CD14-positive monocyte (primary cell): ENCODE measurements around the gene FBXL16. TPM values are rescaled to one million over a fixed set of nuclear protein-coding genes. Genes with fewer than 3 reads are reported as not detected.

Source experiments
- DNase-seq, 3 donors: peaks; one replicate each; pipeline ENCODE4 v3.0.0-alpha.2; 2011 to 2022
- H2AFZ ChIP-seq: 2 replicates; pipeline ENCODE4 v1.6.0; 2012; ENCODE audit warnings: mild to moderate bottlenecking, low read depth, low read length, inconsistent platforms; ENCODE audit not compliant: insufficient read depth, poor library complexity, severe bottlenecking
- H3K27ac ChIP-seq, 2 donors: 1 replicate in 1 of 2; 2 replicates in 1 of 2; pipeline ENCODE4 v1.5.1; 2012 to 2013; ENCODE audit warnings: low read length in 2 of 2, control low read depth in 1 of 2, inconsistent platforms in 1 of 2, low read depth in 1 of 2, mild to moderate bottlenecking in 1 of 2
- H3K27me3 ChIP-seq, 2 donors: one replicate each; pipeline versions ENCODE4 v1.6.0 to v1.6.1; 2011 to 2013; ENCODE audit warnings: low read length in 2 of 2; ENCODE audit not compliant: control insufficient read depth in 2 of 2, insufficient read depth in 2 of 2
- H3K36me3 ChIP-seq, 2 donors: replicated peaks in 1 of 2; 1 replicate in 1 of 2; 2 replicates in 1 of 2; pipeline versions ENCODE4 v1.5.1 to v1.6.1; 2012 to 2013; ENCODE audit warnings: low read length in 2 of 2, control low read depth in 1 of 2, inconsistent platforms in 1 of 2, mild to moderate bottlenecking in 1 of 2; ENCODE audit not compliant: insufficient read depth in 2 of 2, control insufficient read depth in 1 of 2
- H3K4me1 ChIP-seq, 2 donors: 1 replicate in 1 of 2; 2 replicates in 1 of 2; pipeline versions ENCODE4 v1.5.1 to v1.6.1; 2012 to 2013; ENCODE audit warnings: low read length in 2 of 2, control low read depth in 1 of 2, inconsistent platforms in 1 of 2, mild to moderate bottlenecking in 1 of 2, moderate library complexity in 1 of 2; ENCODE audit not compliant: insufficient read depth in 2 of 2, control insufficient read depth in 1 of 2
- H3K4me2 ChIP-seq: replicated peaks from 2 replicates; pipeline ENCODE3; 2012; ENCODE audit warnings: low read length, moderate library complexity, mild to moderate bottlenecking; ENCODE audit not compliant: poor library complexity, severe bottlenecking; ENCODE audit errors: extremely low read depth
- H3K4me3 ChIP-seq, 3 experiments: fragments of 200-600 bp in 1 of 3; sonication (generic) in 1 of 3; replicated peaks in 1 of 3; 1 replicate in 2 of 3; 2 replicates in 1 of 3; pipeline ENCODE4 v1.5.1; 2011 to 2013; ENCODE audit warnings: low read length in 3 of 3, mild to moderate bottlenecking in 3 of 3, control low read depth in 2 of 3, low read depth in 2 of 3, inconsistent platforms in 1 of 3, moderate library complexity in 1 of 3
- H3K79me2 ChIP-seq: 2 replicates; pipeline ENCODE4 v1.6.0; 2012; ENCODE audit warnings: mild to moderate bottlenecking, control low read depth, inconsistent platforms, low read length, moderate library complexity; ENCODE audit not compliant: insufficient read depth
- H3K9ac ChIP-seq: 2 replicates; pipeline ENCODE4 v1.6.0; 2017; ENCODE audit warnings: low read length, mild to moderate bottlenecking; ENCODE audit not compliant: insufficient read depth, poor library complexity, severe bottlenecking
- H3K9me3 ChIP-seq, 2 donors: replicated peaks in 1 of 2; 1 replicate in 1 of 2; 2 replicates in 1 of 2; pipeline versions ENCODE4 v1.5.1 to v1.6.1; 2012 to 2013; ENCODE audit warnings: low read length in 2 of 2, control low read depth in 1 of 2; ENCODE audit not compliant: control insufficient read depth in 1 of 2, insufficient read depth in 1 of 2
- H4K20me1 ChIP-seq: 2 replicates; pipeline ENCODE4 v1.6.0; 2012; ENCODE audit warnings: mild to moderate bottlenecking, low read length, control low read depth, moderate library complexity; ENCODE audit not compliant: insufficient read depth
- H3K27ac Mint-ChIP-seq, 7 donors: one replicate each; pipeline ENCODE4 v1.8.0; 2020; ENCODE audit warnings: mild to moderate bottlenecking in 7 of 7, mixed read lengths in 7 of 7, moderate library complexity in 6 of 7, inconsistent platforms in 2 of 7
- H3K27me3 Mint-ChIP-seq, 3 donors: one replicate each; pipeline ENCODE4 v1.8.0; 2021 to 2022; ENCODE audit warnings: low read depth in 3 of 3, mild to moderate bottlenecking in 3 of 3, mixed read lengths in 3 of 3, moderate library complexity in 3 of 3, inconsistent platforms in 1 of 3
- H3K36me3 Mint-ChIP-seq, 2 donors: one replicate each; pipeline ENCODE4 v1.8.0; 2020; ENCODE audit warnings: mixed read lengths in 2 of 2, inconsistent platforms in 1 of 2, mild to moderate bottlenecking in 1 of 2
- H3K4me1 Mint-ChIP-seq: one replicate; pipeline ENCODE4 v1.8.0; 2020; ENCODE audit warnings: mild to moderate bottlenecking, mixed read lengths
- H3K4me3 Mint-ChIP-seq, 2 donors: one replicate each; pipeline ENCODE4 v1.8.0; 2020; ENCODE audit warnings: mild to moderate bottlenecking in 2 of 2, mixed read lengths in 2 of 2, moderate library complexity in 1 of 2
- H3K9me3 Mint-ChIP-seq, 7 donors: one replicate each; pipeline ENCODE4 v1.8.0; 2020 to 2022; ENCODE audit warnings: mixed read lengths in 7 of 7, mild to moderate bottlenecking in 6 of 7, moderate library complexity in 6 of 7, inconsistent platforms in 2 of 7
- WGBS: methylation state at CpG from one replicate; pipeline ENCODE4 v1.1.5; 2013; ENCODE audit warnings: missing lambda C conversion rate; ENCODE audit not compliant: insufficient coverage; 5-methylcytosine and 5-hydroxymethylcytosine counted together
- intact Hi-C, 2 donors: fragments of 100-400 bp; cut with micrococcal nuclease; formaldehyde crosslinking; loops; one replicate each; pipeline versions ENCODE4 v1.15.0 to v1.15.1; 2023
- polyA plus RNA-seq, 3 donors: library from polyadenylated mRNA; depleted of rRNA in 1 of 3; unstranded in 2 of 3; stranded (reverse) in 1 of 3; fragments of 300-500 nt in 2 of 3; fragments of >200 nt in 1 of 3; fragmentation: Illumina TruSeq in 2 of 3; gene quantifications; 1 replicate in 2 of 3; 2 replicates in 1 of 3; pipeline ENCODE4 v1.2.3, GENCODE V29; 2012 to 2021
- TF ChIP-seq, protein P1 (sequence below): fragments of 200-600 bp; IDR thresholded peaks from one replicate; pipeline ENCODE4 v1.8.0; 2022; ENCODE audit warnings: antibody characterized with exemption, mild to moderate bottlenecking

FBXL16 gene
- polyA plus RNA-seq, 3 donors: 0.28 to 1.0 (median 0.49) TPM

DNA sequence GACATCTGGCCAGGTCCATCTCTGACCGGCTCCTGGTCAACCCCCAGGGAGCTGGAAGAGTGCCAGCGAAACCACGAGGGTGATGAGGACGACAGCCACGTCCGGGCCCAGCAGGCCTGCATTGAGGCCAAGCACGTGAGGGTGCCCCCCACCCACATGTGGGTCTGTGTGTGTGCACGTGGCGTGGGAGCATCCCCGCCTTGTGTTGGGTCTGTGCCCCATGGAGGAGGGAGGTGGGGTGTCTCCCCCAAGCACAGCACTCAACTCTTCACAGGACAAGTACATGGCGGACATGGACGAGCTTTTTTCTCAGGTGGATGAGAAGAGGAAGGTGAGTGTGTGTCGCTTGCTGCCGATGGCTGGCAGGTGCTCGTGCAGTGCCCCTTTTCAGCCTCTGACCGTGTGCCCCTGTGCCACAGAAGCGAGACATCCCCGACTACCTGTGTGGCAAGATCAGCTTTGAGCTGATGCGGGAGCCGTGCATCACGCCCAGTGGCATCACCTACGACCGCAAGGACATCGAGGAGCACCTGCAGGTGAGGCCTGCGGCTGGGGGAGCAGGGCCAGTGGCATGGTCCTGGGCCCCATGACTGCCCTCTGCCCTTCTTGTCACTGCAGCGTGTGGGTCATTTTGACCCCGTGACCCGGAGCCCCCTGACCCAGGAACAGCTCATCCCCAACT, 23.7 kb downstream of the FBXL16 start:
- TF ChIP-seq, protein P1, sequence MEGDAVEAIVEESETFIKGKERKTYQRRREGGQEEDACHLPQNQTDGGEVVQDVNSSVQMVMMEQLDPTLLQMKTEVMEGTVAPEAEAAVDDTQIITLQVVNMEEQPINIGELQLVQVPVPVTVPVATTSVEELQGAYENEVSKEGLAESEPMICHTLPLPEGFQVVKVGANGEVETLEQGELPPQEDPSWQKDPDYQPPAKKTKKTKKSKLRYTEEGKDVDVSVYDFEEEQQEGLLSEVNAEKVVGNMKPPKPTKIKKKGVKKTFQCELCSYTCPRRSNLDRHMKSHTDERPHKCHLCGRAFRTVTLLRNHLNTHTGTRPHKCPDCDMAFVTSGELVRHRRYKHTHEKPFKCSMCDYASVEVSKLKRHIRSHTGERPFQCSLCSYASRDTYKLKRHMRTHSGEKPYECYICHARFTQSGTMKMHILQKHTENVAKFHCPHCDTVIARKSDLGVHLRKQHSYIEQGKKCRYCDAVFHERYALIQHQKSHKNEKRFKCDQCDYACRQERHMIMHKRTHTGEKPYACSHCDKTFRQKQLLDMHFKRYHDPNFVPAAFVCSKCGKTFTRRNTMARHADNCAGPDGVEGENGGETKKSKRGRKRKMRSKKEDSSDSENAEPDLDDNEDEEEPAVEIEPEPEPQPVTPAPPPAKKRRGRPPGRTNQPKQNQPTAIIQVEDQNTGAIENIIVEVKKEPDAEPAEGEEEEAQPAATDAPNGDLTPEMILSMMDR: no peak
- H3K36me3 ChIP-seq: peaks cover 13 to 20% of the 10 kb centered on the region in 2 donors
- no peaks in the 10 kb centered on the region for H3K9me3 ChIP-seq
- H2AFZ ChIP-seq: no peak overlapping the region
- no peaks in the 10 kb centered on the region for H3K9me3 Mint-ChIP-seq
- peak overlapping the region in 2 of 7 donors; percentile 19 to 57 for H3K27ac Mint-ChIP-seq
- H3K4me2 ChIP-seq: peak overlapping the region; percentile 95
- H3K27me3 Mint-ChIP-seq: peaks cover 2 to 12% (median 4%) of the 10 kb centered on the region in 3 donors
- intact Hi-C loops: loop anchor here (5.0 kb wide), 2 partner anchors 45 to 95 kb away; partner anchors contain the start of gene METTL26 (in 1 of the 2)
- H3K79me2 ChIP-seq: peaks cover 33% of the 10 kb centered on the region
- peak in 1 of 3 donors; percentile 9 for DNase-seq
- H3K27ac ChIP-seq: no peak overlapping the region
- peaks cover 18 to 29% of the 10 kb centered on the region in 2 donors for H3K36me3 Mint-ChIP-seq
- H3K4me3 Mint-ChIP-seq: peak overlapping the region in 1 of 2 donors; percentile 31
- H4K20me1 ChIP-seq: peaks cover 32% of the 10 kb centered on the region
- peaks cover 26% of the 10 kb centered on the region for H3K4me1 Mint-ChIP-seq
- peaks cover 0 to 8% of the 10 kb centered on the region in 2 donors for H3K27me3 ChIP-seq
- H3K4me3 ChIP-seq: peak overlapping the region in 1 of 3 experiments; percentile 82
- peaks cover 38 to 63% of the 10 kb centered on the region in 2 donors for H3K4me1 ChIP-seq
- no peak overlapping the region for H3K9ac ChIP-seq
- WGBS: 94% methylated on average over 15 of the region's 28 CpGs

DNA sequence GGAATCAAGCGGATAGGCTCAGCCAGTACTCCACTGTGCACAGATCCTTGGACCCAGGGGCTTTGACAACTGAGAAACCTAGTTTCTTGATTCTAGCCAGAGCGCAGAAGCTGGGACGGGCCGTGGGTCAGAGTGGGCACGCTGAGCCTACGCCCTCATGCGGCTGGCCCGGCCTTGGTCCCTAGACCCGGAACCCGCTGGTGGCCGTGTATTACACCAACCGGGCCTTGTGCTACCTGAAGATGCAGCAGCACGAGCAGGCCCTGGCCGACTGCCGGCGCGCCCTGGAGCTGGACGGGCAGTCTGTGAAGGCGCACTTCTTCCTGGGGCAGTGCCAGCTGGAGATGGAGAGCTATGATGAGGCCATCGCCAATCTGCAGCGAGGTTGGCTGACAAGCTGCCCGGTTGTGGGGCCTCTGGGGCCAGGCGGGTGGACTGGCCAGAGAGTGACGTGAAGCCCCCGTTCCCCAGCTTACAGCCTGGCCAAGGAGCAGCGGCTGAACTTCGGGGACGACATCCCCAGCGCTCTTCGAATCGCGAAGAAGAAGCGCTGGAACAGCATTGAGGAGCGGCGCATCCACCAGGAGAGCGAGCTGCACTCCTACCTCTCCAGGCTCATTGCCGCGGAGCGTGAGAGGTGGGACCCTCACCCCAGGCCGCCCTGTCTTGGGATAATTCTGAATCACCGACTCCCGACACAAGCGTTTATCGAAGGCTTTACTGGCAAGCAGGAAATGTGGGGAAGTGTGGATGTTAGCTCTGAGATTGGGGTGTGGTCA, 24.4 kb downstream of the FBXL16 start:
- Mint-ChIP-seq H3K27ac (peak overlapping the region in 5 of 7 donors; percentile 20 to 73 (median 50)), H3K27me3 (peaks cover 10 to 20% (median 10%) of the 10 kb centered on the region in 3 donors), H3K4me1 (peaks cover 26% of the 10 kb centered on the region), H3K4me3 (peak overlapping the region; percentile 74 to 76), H3K9me3 (no peaks in the 10 kb centered on the region), H3K36me3 (peaks cover 17 to 23% of the 10 kb centered on the region in 2 donors)
- Histone ChIP-seq H3K4me3 (peak overlapping the region; percentile 58 to 82 (median 76)), H4K20me1 (peaks cover 32% of the 10 kb centered on the region), H3K79me2 (peaks cover 33% of the 10 kb centered on the region), H3K4me2 (peak overlapping the region; percentile 95), H3K4me1 (peaks cover 38 to 63% of the 10 kb centered on the region in 2 donors), H3K9me3 (no peaks in the 10 kb centered on the region), H2AFZ (peak overlapping the region; percentile 79), H3K9ac (peak overlapping the region; percentile 78), H3K27me3 (peaks cover 2 to 15% of the 10 kb centered on the region in 2 donors), H3K36me3 (peaks cover 10 to 20% of the 10 kb centered on the region in 2 donors), H3K27ac (peak overlapping the region; percentile 52 to 74)
- DNase-seq: peak; percentile 20 to 46 (median 30)
- TF ChIP-seq, protein P1: peak; percentile 22
- intact Hi-C loops: loop anchor here (5.0 kb wide), 2 partner anchors 44 to 94 kb away; partner anchors contain the start of gene METTL26 (in 1 of the 2)
- 46% methylated on average over 36 of the region's 44 CpGs for WGBS
